Measurements from ENCODE around the gene RASGRP2. TPM values are rescaled to one million over a fixed set of nuclear protein-coding genes. Genes with fewer than 3 reads are reported as not detected.

Gene RASGRP2
- total and polyA plus RNA-seq, 2 donors, result 38.1 to 227 TPM

DNA sequence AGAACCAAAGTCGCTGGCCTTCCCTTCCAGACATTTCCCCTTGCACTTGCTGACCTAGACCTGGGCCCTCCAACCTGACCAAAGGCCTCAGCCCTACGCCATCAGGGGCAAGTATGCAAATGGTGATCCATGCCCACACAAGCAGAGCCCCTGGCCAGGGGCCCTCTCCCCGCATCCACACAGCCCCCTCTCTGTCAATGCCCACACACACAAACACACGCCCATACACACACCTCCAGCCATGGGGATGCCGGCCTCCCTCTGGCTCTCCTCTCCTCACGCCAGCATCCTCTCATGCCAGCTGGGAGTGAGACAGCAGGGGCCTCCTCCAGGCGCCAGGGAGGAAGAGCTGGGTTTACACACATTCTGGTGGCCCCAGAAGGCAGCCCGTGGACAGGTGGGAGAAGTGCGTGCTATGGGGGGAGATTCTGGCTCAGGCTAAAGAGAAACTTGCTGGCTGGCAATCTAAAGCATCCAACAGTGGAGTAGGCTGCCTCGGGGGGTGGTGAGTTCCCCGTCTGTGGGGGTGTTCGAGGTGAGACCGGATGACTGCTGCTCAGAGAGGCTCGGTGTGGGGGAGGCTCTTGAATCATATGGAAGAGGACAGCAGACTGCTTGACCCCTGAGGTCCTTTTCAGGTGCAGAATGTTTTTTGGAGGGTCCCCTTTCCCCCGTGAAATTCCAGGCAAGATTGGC, 25.7 kb downstream of the RASGRP2 start:
- peaks cover 63 to 94% of the 10 kb centered on the region in 2 donors for H3K27me3 ChIP-seq (ENCODE audit: control insufficient read depth in 2 of 2, insufficient read depth in 1 of 2, low read length in 1 of 2)

DNA sequence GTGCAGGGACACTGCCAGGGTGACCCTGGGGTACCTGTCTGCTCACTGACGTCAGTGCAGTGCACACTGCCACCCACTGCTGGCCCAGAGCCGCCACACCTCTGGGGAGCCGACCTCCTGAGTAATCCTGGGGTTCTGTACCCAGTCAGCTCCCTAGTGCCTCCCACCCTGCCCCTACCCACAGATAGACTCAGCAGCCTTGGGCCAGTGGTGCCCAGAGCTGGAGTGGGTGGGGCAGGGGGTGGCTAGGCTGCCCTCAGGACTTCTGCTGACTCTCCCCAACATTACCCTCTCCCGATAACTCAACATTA, 26.7 kb downstream of the RASGRP2 start:
- DNase-seq (ENCODE audit: low read depth in 6 of 9, low spot score in 9 of 9), result no peak
- 94% methylated on average over 4 of the region's 4 CpGs for WGBS
- peaks cover 66 to 95% of the 10 kb centered on the region in 2 donors for H3K27me3 ChIP-seq (ENCODE audit: control insufficient read depth in 2 of 2, insufficient read depth in 1 of 2, low read length in 1 of 2)

More for the DNA sequence above, 25.7 kb downstream of the RASGRP2 start:
- H3K36me3 ChIP-seq (ENCODE audit: control insufficient read depth in 2 of 2, insufficient read depth in 2 of 2, low read length in 1 of 2), result no peaks in the 10 kb centered on the region
- H3K4me3 ChIP-seq (ENCODE audit: low read length in 2 of 2), result no peak overlapping the region
- 88% methylated on average over 15 of the region's 15 CpGs for WGBS
- DNase-seq (ENCODE audit: low read depth in 6 of 9, low spot score in 9 of 9), result no peak
- no peak overlapping the region for H3K27ac ChIP-seq (ENCODE audit: low read depth in 1 of 2, low read length in 1 of 2)
- H3K9me3 ChIP-seq (ENCODE audit: control insufficient read depth in 2 of 2, insufficient read depth in 1 of 2, low read length in 1 of 2), result peaks cover 0 to 3% of the 10 kb centered on the region in 2 donors
- H3K4me1 ChIP-seq (ENCODE audit: control insufficient read depth in 2 of 2, insufficient read depth in 2 of 2, low read length in 2 of 2), result peaks cover 2% of the 10 kb centered on the region in 2 donors

DNA sequence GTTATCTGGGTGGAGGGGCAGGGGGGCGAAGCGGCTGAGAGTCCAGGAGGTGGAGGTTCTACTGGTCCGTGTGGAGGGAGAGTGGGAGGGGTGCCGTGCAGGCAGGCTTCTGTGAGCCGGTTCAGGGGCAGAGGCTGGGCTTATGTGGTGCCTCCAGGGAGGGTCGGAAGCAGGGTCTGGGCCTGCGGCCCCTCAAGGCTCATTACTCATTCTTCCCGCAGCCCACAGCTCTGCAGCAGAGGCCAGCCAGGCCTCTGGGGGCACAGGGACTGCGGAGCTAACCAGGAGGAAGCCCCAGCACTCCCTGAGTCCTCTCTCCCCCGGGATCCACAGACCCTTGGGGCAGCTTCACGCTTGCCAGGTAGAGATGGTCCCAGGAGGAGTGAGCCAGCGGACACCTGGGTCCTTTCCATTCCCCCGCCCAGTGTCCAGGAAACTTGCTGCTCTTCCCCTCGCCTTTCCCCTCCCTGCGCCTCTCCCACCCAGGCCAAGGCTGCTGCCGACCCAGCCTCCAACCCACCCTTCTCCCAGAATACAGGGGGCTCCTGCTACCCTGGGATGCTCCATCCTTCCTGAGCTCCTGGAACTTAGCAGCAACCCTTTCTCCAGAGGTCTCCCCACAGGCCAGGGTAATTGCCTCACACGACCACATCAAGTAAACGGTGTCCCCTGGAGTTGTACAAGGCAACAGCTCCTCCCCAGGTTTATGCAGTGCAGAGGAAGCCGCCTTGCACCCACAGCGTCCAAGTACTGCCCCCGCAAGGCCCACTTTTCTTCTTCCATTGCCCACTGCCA, 27.3 kb downstream of the RASGRP2 start:
- peaks cover 67 to 95% of the 10 kb centered on the region in 2 donors for H3K27me3 ChIP-seq (ENCODE audit: control insufficient read depth in 2 of 2, insufficient read depth in 1 of 2, low read length in 1 of 2)
- DNase-seq (ENCODE audit: low read depth in 6 of 9, low spot score in 9 of 9), result no peak
- no peaks in the 10 kb centered on the region for H3K36me3 ChIP-seq (ENCODE audit: control insufficient read depth in 2 of 2, insufficient read depth in 2 of 2, low read length in 1 of 2)
- no peak overlapping the region for H3K27ac ChIP-seq (ENCODE audit: low read depth in 1 of 2, low read length in 1 of 2)
- no peak overlapping the region for H3K4me3 ChIP-seq (ENCODE audit: low read length in 2 of 2)
- H3K4me1 ChIP-seq (ENCODE audit: control insufficient read depth in 2 of 2, insufficient read depth in 2 of 2, low read length in 2 of 2), result peaks cover 2 to 10% of the 10 kb centered on the region in 2 donors
- 60% methylated on average over 21 of the region's 21 CpGs for WGBS
- H3K9me3 ChIP-seq (ENCODE audit: control insufficient read depth in 2 of 2, insufficient read depth in 1 of 2, low read length in 1 of 2), result peaks cover 0 to 3% of the 10 kb centered on the region in 2 donors

More for the DNA sequence above, 26.7 kb downstream of the RASGRP2 start:
- no peak overlapping the region for H3K27ac ChIP-seq (ENCODE audit: low read depth in 1 of 2, low read length in 1 of 2)
- no peaks in the 10 kb centered on the region for H3K36me3 ChIP-seq (ENCODE audit: control insufficient read depth in 2 of 2, insufficient read depth in 2 of 2, low read length in 1 of 2)
- peaks cover 0 to 3% of the 10 kb centered on the region in 2 donors for H3K9me3 ChIP-seq (ENCODE audit: control insufficient read depth in 2 of 2, insufficient read depth in 1 of 2, low read length in 1 of 2)
- H3K4me3 ChIP-seq (ENCODE audit: low read length in 2 of 2), result no peak overlapping the region
- peaks cover 2 to 10% of the 10 kb centered on the region in 2 donors for H3K4me1 ChIP-seq (ENCODE audit: control insufficient read depth in 2 of 2, insufficient read depth in 2 of 2, low read length in 2 of 2)

DNA sequence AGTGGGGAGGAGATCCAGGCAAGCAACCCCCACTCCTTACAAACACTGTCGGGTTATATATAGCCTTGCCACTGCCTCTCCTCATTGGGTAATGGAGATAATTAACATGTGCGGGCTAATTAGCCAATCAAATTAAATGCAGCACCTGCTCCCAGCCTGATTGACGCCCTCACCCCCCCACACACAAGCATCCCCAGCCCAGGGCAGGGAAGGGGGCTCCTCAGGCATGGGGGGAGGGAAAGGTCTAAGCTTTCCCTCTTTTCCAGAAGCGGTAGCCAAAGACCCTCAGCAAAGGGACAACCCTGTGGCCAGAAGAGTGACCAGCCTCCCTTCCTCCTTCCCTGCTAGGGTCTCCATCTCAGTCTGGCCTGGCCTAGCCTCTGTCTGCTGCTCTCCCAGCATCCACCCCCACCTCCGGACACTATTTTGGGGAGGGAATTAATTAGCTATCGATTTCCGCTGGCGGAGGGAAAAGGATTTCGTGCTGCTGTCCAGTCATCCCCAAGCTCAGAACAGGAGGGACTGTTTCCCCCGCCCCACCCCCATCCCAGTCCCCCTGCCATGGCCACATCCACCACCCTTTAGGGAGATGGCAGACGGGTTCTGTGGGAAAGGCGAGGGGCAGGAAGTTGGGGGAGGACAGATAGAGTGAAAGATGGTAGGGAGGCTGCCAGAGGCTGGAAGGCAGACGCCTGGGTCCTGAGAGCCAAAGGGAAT, 28.0 kb downstream of the RASGRP2 start:
- Histone ChIP-seq H3K27ac (ENCODE audit: low read depth in 1 of 2, low read length in 1 of 2) (no peak overlapping the region), H3K27me3 (ENCODE audit: control insufficient read depth in 2 of 2, insufficient read depth in 1 of 2, low read length in 1 of 2) (peaks cover 67 to 95% of the 10 kb centered on the region in 2 donors), H3K36me3 (ENCODE audit: control insufficient read depth in 2 of 2, insufficient read depth in 2 of 2, low read length in 1 of 2) (no peaks in the 10 kb centered on the region), H3K9me3 (ENCODE audit: control insufficient read depth in 2 of 2, insufficient read depth in 1 of 2, low read length in 1 of 2) (peaks cover 0 to 3% of the 10 kb centered on the region in 2 donors), H3K4me1 (ENCODE audit: control insufficient read depth in 2 of 2, insufficient read depth in 2 of 2, low read length in 2 of 2) (peaks cover 8 to 10% of the 10 kb centered on the region in 2 donors), H3K4me3 (ENCODE audit: low read length in 2 of 2) (no peak overlapping the region)
- WGBS, result 64% methylated on average over 13 of the region's 13 CpGs
- no peak for DNase-seq (ENCODE audit: low read depth in 6 of 9, low spot score in 9 of 9)

DNA sequence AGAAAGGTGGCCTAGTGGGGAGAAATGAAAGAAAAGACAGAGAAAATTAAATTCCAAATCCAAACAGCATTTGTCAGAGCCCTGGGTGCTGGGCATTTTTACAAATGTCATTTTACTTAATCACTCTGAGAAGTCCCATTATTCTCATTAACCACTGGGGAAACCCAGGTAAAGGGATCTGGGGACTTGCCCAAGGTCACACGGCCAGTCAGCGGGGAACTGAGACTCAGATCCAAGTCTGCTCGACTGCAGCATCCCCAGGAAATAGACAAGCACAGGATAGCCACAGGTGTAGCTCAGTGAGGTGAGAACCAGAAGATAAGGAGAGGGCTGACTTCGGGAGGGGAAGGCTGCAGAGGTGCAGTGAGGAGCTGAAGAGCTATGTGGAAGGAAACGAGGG, 28.8 kb downstream of the RASGRP2 start:
- H3K4me3 ChIP-seq (ENCODE audit: low read length in 2 of 2), result no peak overlapping the region
- DNase-seq (ENCODE audit: low read depth in 6 of 9, low spot score in 9 of 9), result no peak
- WGBS, result 76% methylated on average over 5 of the region's 5 CpGs

DNA sequence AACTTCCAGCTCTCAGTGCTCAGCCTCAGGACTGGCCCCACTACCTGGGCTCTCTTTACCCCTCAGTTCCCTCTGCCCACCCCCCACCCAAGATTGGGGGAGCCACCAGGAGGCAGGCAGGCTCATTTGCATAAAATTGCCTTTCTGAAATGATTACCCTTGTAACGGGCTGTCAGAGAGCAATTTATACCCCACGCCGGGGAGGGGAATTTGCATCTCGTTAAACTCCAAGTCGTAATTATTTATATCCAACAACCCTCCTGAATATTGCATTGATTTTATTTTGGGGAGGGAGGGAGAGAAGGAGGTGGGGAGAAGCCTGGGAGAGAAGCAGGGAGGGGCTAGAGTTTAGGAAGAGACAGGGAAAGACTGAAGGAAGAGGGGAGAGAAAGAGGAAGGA, 29.3 kb downstream of the RASGRP2 start:
- Histone ChIP-seq H3K4me1 (ENCODE audit: control insufficient read depth in 2 of 2, insufficient read depth in 2 of 2, low read length in 2 of 2) (peaks cover 10 to 12% of the 10 kb centered on the region in 2 donors), H3K4me3 (ENCODE audit: low read length in 2 of 2) (no peak overlapping the region), H3K27ac (ENCODE audit: low read depth in 1 of 2, low read length in 1 of 2) (no peak overlapping the region), H3K9me3 (ENCODE audit: control insufficient read depth in 2 of 2, insufficient read depth in 1 of 2, low read length in 1 of 2) (peaks cover 0 to 3% of the 10 kb centered on the region in 2 donors), H3K27me3 (ENCODE audit: control insufficient read depth in 2 of 2, insufficient read depth in 1 of 2, low read length in 1 of 2) (peaks cover 66 to 96% of the 10 kb centered on the region in 2 donors), H3K36me3 (ENCODE audit: control insufficient read depth in 2 of 2, insufficient read depth in 2 of 2, low read length in 1 of 2) (no peaks in the 10 kb centered on the region)
- 78% methylated on average over 5 of the region's 5 CpGs for WGBS
- DNase-seq (ENCODE audit: low read depth in 6 of 9, low spot score in 9 of 9), result no peak

More for the DNA sequence above, 28.8 kb downstream of the RASGRP2 start:
- peaks cover 0 to 3% of the 10 kb centered on the region in 2 donors for H3K9me3 ChIP-seq (ENCODE audit: control insufficient read depth in 2 of 2, insufficient read depth in 1 of 2, low read length in 1 of 2)
- no peak overlapping the region for H3K27ac ChIP-seq (ENCODE audit: low read depth in 1 of 2, low read length in 1 of 2)
- H3K4me1 ChIP-seq (ENCODE audit: control insufficient read depth in 2 of 2, insufficient read depth in 2 of 2, low read length in 2 of 2), result peaks cover 10 to 12% of the 10 kb centered on the region in 2 donors
- no peaks in the 10 kb centered on the region for H3K36me3 ChIP-seq (ENCODE audit: control insufficient read depth in 2 of 2, insufficient read depth in 2 of 2, low read length in 1 of 2)
- H3K27me3 ChIP-seq (ENCODE audit: control insufficient read depth in 2 of 2, insufficient read depth in 1 of 2, low read length in 1 of 2), result peaks cover 69 to 95% of the 10 kb centered on the region in 2 donors

DNA sequence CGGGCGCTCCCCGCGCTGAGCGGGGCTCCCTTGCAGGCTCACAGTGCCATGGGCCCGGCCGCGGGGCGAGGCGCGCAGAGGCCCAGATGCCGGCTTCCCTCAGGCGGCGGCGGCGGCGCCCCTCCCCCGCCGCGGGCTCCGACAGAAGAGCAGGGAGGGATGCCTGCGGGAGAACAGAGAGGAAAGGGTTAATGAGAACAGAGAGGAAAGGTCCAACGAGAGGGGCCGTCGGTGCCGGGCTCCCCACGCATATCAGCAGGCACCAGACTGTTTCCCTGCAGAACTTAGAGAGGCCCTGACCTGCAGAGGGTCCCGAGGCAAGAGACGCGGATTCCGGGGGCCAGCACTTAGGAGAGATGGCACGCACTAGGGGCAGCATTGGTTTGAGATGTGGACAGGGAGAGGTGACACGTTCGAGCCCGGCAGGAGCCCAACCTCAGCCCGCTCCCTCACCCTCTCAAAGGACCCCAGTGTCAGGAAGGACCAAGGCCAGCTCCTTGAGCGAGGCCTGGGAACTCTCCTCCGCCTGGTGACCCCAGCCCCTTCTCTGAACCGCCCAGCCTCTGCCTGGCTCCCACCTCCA, 30.1 kb downstream of the RASGRP2 start:
- peaks cover 66 to 96% of the 10 kb centered on the region in 2 donors for H3K27me3 ChIP-seq (ENCODE audit: control insufficient read depth in 2 of 2, insufficient read depth in 1 of 2, low read length in 1 of 2)
- H3K36me3 ChIP-seq (ENCODE audit: control insufficient read depth in 2 of 2, insufficient read depth in 2 of 2, low read length in 1 of 2), result no peaks in the 10 kb centered on the region
- 16% methylated on average over 39 of the region's 39 CpGs for WGBS
- H3K4me3 ChIP-seq (ENCODE audit: low read length in 2 of 2), result peak overlapping the region in 1 of 2 donors; percentile 23
- DNase-seq (ENCODE audit: low read depth in 6 of 9, low spot score in 9 of 9), result no peak
- H3K4me1 ChIP-seq (ENCODE audit: control insufficient read depth in 2 of 2, insufficient read depth in 2 of 2, low read length in 2 of 2), result peaks cover 10 to 12% of the 10 kb centered on the region in 2 donors
- no peak overlapping the region for H3K27ac ChIP-seq (ENCODE audit: low read depth in 1 of 2, low read length in 1 of 2)
- H3K9me3 ChIP-seq (ENCODE audit: control insufficient read depth in 2 of 2, insufficient read depth in 1 of 2, low read length in 1 of 2), result peaks cover 0 to 3% of the 10 kb centered on the region in 2 donors

DNA sequence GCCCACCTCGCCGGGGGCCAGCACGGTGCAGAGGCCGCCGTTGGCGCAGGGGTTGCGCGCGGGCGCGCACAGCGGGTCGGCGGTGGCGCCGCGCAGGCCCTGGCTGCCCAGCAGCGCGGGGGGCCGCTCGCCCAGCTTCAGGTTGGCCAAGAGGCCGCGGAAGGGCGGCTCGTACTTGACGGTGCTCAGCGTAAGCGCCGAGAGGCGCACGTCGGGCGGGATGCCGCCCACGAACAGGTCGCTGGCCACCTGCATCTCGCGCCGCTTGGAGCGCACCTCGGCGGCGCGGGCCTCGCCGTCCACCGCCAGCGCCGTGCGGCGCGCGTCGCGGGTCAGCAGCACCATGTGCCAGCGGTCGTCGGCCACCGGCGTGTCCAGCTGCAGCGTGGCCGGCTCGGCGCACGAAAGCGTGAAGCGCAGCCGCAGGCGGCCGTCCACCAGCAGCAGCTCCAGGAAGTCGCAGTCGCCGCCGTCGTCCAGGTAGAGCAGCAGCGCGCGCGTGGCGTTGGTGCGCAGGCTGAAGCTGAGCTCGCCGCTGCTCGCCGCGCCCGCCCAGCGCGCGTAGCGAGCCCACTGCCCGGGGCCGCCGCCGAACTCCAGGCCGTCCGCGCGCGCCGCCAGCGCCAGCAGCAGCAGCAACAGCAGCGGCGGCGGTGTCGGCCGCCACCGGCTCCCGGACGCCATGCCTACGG, 30.8 kb downstream of the RASGRP2 start:
- 3% methylated on average over 111 of the region's 111 CpGs for WGBS
- no peak for DNase-seq (ENCODE audit: low read depth in 6 of 9, low spot score in 9 of 9)
- no peaks in the 10 kb centered on the region for H3K36me3 ChIP-seq (ENCODE audit: control insufficient read depth in 2 of 2, insufficient read depth in 2 of 2, low read length in 1 of 2)
- peaks cover 10 to 12% of the 10 kb centered on the region in 2 donors for H3K4me1 ChIP-seq (ENCODE audit: control insufficient read depth in 2 of 2, insufficient read depth in 2 of 2, low read length in 2 of 2)
- H3K9me3 ChIP-seq (ENCODE audit: control insufficient read depth in 2 of 2, insufficient read depth in 1 of 2, low read length in 1 of 2), result peaks cover 0 to 3% of the 10 kb centered on the region in 2 donors
- peaks cover 66 to 96% of the 10 kb centered on the region in 2 donors for H3K27me3 ChIP-seq (ENCODE audit: control insufficient read depth in 2 of 2, insufficient read depth in 1 of 2, low read length in 1 of 2)
- no peak overlapping the region for H3K27ac ChIP-seq (ENCODE audit: low read depth in 1 of 2, low read length in 1 of 2)
- H3K4me3 ChIP-seq (ENCODE audit: low read length in 2 of 2), result peak overlapping the region in 1 of 2 donors; percentile 23

Data from thymus (tissue), 11 donors.